Measurements from ENCODE around the gene RNF224.
A peak's percentile ranks its signal among the peaks of the same experiment; 100 is the strongest.

Gene RNF224

DNA sequence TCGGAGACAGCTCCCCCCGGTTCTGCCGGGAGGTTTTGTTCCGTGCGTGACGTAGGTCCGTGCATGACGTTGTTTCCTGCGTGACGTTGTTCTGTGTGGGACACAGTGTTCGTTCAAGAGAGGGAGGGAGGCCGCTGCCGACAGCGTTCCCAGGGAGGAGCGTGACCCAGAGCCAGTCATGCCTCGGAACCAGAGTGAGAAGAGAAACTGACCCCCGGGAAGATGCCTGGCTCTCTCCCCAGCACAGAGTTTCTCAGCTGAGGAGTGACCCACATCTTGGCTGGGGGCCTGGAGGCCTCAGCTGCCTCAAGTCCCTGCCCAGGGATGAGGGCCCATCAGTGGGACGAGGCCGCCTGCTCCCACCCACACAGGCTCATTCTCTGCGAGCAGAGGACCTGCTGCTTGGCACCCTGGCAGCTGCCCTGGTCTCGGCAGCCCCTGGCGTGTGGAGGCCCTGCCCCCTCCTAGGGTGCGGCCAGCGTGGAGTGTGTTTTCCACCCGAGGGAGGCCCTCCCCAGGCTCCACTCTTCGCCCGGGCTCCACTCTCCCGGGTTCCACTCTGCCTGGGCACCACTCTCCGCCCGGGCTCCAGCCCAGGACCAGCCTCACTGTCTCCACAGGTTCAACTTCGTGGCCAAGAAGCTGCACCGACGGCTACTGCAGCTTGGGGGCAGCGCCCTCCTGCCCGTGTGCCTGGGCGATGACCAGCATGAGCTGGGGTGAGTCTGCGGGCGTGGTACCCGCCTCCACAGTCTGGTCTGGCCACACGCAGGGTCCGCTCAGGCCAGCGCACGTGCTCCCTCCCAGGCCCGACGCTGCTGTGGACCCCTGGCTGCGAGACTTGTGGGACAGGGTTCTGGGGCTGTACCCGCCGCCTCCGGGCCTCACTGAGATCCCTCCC is 13.9 kb upstream of the RNF224 start:
- TF ChIP-seq, protein P1, sequence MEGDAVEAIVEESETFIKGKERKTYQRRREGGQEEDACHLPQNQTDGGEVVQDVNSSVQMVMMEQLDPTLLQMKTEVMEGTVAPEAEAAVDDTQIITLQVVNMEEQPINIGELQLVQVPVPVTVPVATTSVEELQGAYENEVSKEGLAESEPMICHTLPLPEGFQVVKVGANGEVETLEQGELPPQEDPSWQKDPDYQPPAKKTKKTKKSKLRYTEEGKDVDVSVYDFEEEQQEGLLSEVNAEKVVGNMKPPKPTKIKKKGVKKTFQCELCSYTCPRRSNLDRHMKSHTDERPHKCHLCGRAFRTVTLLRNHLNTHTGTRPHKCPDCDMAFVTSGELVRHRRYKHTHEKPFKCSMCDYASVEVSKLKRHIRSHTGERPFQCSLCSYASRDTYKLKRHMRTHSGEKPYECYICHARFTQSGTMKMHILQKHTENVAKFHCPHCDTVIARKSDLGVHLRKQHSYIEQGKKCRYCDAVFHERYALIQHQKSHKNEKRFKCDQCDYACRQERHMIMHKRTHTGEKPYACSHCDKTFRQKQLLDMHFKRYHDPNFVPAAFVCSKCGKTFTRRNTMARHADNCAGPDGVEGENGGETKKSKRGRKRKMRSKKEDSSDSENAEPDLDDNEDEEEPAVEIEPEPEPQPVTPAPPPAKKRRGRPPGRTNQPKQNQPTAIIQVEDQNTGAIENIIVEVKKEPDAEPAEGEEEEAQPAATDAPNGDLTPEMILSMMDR (IDR thresholded peaks at IDR 0.05; ENCODE audit: insufficient read depth, low read length, poor library complexity, severe bottlenecking) = peak; percentile 5
- no peaks in the 10 kb centered on the region for H3K27me3 ChIP-seq (replicated peaks; ENCODE audit: control insufficient read depth, insufficient read depth, low read length)
- peaks cover 15% of the 10 kb centered on the region for H3K36me3 ChIP-seq (ENCODE audit: control insufficient read depth, insufficient read depth, low read length)
- DNase-seq (ENCODE audit: extremely low read depth, insufficient read length) = no peak
- H3K4me3 ChIP-seq (replicated peaks; ENCODE audit: low read depth, low read length) = no peak overlapping the region

DNA sequence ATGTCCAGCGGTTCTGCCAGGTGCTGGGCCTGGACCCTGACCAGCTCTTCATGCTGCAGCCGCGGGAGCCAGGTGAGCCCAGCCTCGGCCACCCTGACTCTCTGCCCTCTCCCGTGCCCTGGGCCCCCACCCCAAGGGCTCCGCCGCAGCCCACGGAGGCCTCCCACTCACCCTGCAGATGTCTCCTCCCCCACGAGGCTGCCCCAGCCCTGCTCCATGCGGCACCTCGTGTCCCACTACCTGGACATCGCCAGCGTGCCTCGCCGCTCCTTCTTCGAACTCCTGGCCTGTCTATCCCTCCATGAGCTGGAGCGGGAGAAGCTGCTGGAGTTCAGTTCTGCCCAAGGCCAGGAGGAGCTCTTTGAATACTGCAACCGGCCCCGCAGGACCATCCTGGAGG is 12.7 kb upstream of the RNF224 start:
- no peak for DNase-seq (ENCODE audit: extremely low read depth, insufficient read length)
- peaks cover 10% of the 10 kb centered on the region for H3K36me3 ChIP-seq (ENCODE audit: control insufficient read depth, insufficient read depth, low read length)
- TF ChIP-seq, protein P1 (IDR thresholded peaks at IDR 0.05; ENCODE audit: insufficient read depth, low read length, poor library complexity, severe bottlenecking) = no peak
- no peaks in the 10 kb centered on the region for H3K27me3 ChIP-seq (replicated peaks; ENCODE audit: control insufficient read depth, insufficient read depth, low read length)
- H3K4me3 ChIP-seq (replicated peaks; ENCODE audit: low read depth, low read length) = no peak overlapping the region

DNA sequence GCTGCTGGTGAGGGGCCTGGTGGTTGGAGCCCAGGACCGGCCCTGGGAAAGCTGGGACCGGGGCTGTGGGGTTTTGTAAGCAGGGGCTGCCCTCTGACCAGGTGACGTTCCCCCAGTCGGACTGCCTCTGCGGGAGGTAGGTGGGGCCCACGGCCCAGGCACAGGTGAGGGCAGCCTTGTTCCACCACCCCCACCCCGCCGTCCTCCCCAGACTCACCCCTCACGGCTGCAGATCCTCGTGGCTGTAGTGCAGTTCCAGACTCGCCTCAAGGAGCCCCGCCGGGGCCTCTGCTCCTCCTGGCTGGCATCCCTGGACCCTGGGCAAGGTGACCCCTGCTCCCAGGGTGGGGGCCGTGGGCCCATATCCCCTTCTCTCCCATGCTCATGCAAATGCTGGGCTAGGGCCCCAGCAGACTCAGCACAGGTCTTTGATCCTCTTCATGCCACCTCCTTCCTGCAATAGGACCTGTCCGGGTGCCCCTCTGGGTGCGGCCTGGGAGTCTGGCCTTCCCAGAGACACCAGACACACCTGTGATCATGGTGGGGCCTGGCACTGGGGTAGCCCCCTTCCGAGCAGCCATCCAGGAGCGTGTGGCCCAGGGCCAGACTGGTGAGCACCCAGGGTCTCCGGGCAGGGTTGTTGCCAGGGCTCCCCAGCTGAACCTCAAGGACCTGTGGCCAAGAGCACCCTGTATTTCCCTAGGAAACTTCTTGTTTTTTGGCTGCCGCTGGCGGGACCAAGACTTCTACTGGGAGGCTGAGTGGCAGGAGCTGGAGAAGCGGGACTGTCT is 11.9 kb upstream of the RNF224 start:
- TF ChIP-seq, protein P1 (IDR thresholded peaks at IDR 0.05; ENCODE audit: insufficient read depth, low read length, poor library complexity, severe bottlenecking) = no peak
- Histone ChIP-seq H3K36me3 (ENCODE audit: control insufficient read depth, insufficient read depth, low read length) (peaks cover 10% of the 10 kb centered on the region), H3K4me3 (replicated peaks; ENCODE audit: low read depth, low read length) (no peak overlapping the region), H3K27me3 (replicated peaks; ENCODE audit: control insufficient read depth, insufficient read depth, low read length) (no peaks in the 10 kb centered on the region)
- DNase-seq (ENCODE audit: extremely low read depth, insufficient read length) = no peak

DNA sequence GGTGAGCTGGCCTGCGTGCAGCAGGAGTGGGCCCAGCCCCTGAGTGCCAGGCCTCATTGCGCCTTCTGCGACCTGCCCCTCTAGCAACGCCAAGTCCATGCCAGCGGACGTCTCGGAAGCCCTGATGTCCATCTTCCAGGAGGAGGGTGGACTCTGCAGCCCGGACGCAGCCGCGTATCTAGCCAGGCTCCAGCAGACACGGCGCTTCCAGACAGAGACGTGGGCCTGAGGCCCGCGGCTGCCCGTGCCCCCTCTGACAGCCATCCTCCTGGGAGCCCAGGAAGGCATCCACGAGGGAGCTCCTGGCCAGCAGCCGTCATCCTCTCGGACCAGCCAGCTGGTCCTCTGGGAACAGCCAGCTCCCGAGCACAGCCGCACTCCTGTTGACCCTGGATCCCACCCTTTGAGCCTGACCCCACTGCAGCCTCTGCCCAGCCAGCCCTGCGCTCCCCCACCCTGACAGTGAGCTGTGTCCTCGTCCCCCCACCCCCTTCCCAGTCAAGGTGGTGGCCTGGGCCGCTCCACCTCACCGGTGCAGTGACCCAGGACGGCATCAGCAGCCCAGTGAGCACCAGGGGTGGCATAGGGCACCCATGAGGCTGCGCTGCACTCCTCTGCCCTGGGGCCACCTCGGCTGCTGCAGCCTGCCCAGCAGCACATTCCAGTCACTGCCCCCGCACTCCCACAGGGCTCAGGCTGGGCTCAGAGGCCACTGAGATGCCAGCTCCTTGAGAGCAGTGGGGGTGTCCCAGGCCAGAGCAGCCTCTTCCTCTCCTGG is 10.9 kb upstream of the RNF224 start:
- Histone ChIP-seq H3K4me3 (replicated peaks; ENCODE audit: low read depth, low read length) (no peak overlapping the region), H3K27me3 (replicated peaks; ENCODE audit: control insufficient read depth, insufficient read depth, low read length) (no peaks in the 10 kb centered on the region), H3K36me3 (ENCODE audit: control insufficient read depth, insufficient read depth, low read length) (peaks cover 10% of the 10 kb centered on the region)
- DNase-seq (ENCODE audit: extremely low read depth, insufficient read length) = no peak
- TF ChIP-seq, protein P1 (IDR thresholded peaks at IDR 0.05; ENCODE audit: insufficient read depth, low read length, poor library complexity, severe bottlenecking) = no peak

DNA sequence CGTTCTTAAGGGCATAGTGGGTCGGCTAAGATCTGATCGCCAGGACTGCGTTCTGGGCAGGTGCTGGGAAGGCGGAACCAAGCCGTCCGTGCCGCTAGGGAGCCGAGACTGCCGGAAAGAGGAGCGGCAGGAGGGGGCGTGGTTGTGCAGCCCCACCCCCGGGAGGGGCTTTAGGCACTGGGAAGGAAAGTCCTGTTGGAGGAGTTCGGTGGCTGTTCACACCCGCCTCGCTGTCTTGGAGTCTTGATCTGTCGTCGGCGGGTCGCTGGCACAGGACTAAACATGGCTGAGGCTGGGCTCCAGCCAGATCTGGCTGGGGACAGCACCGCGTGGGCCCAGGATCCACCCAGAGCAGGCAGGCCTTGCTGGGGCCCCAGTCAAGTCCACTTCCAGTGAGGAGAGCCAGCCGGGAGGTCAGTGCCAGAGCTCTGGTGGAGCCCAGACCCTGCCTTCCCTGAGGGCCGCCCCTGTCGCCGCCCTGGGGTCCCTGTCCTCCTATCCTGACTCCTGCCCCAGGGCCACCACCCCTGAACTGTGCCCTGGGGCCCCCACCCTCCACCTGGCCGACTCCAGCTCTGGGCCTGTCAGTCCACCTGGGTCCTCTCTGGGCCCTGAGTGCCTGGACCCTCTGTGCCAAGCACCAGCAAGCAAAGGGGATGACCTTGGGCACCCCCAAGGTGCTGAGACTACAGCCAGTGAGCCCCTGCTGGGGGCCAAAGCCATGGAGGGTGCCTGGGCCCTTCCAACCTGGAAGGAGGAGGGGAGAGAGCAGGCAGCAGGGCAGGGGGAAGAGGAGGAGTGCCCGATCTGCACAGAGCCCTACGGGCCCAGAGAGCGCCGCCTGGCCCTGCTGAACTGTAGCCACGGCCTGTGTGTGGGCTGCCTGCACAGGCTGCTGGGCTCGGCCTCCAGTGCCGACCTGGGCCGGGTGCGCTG is 9.8 kb upstream of the RNF224 start:
- peaks cover 10% of the 10 kb centered on the region for H3K36me3 ChIP-seq (ENCODE audit: control insufficient read depth, insufficient read depth, low read length)
- TF ChIP-seq, protein P1 (IDR thresholded peaks at IDR 0.05; ENCODE audit: insufficient read depth, low read length, poor library complexity, severe bottlenecking) = no peak
- H3K4me3 ChIP-seq (replicated peaks; ENCODE audit: low read depth, low read length) = no peak overlapping the region
- no peaks in the 10 kb centered on the region for H3K27me3 ChIP-seq (replicated peaks; ENCODE audit: control insufficient read depth, insufficient read depth, low read length)
- no peak for DNase-seq (ENCODE audit: extremely low read depth, insufficient read length)
